ENCODE results near the gene HTRA2.

- TF ChIP-seq POLR2A (IDR thresholded peaks at IDR 0.05) (no peak), EP300 (IDR thresholded peaks at IDR 0.05) (no peak)
These were observed 45.6 kb downstream of the HTRA2 start for GRCh38 chr2:74575320-74575719.
